GM23338 (cell line): ENCODE data around the gene GNG7. TPM values are rescaled to one million over a fixed set of nuclear protein-coding genes. Genes with fewer than 3 reads are reported as not detected.

Experiments
- ATAC-seq: fragments of 200-7000 bp; cut with Tn5 transposase; 3 replicates; pipeline ENCODE4 v1.9.1; 2020
- DNase-seq: peaks from one replicate; pipeline ENCODE4 v3.0.0-alpha.2; 2015; ENCODE audit warnings: low spot score
- H2AFZ ChIP-seq: fragments of 200-600 bp; sonication (generic); 2 replicates; pipeline ENCODE4 v1.8.0; 2016; ENCODE audit warnings: antibody characterized with exemption, mild to moderate bottlenecking, moderate library complexity
- H3F3A ChIP-seq: fragments of 200-600 bp; sonication (generic); replicated peaks from 2 replicates; pipeline ENCODE4 v1.8.0; 2017; ENCODE audit warnings: antibody characterized with exemption, mixed run types, low read depth
- H3K27ac ChIP-seq: fragments of 200-600 bp; sonication (generic); 2 replicates; pipeline ENCODE4 v1.6.1; 2016; ENCODE audit warnings: low read depth
- H3K27me3 ChIP-seq: fragments of 200-600 bp; sonication (generic); 2 replicates; pipeline ENCODE4 v1.8.0; 2016; ENCODE audit warnings: mild to moderate bottlenecking, mixed run types, moderate library complexity; ENCODE audit not compliant: insufficient read depth
- H3K36me3 ChIP-seq: fragments of 200-600 bp; sonication (generic); 2 replicates; pipeline ENCODE4 v1.8.0; 2016; ENCODE audit warnings: mild to moderate bottlenecking; ENCODE audit not compliant: insufficient read depth
- H3K4me1 ChIP-seq: fragments of 200-600 bp; sonication (generic); 2 replicates; pipeline ENCODE4 v1.8.0; 2016; ENCODE audit warnings: mild to moderate bottlenecking, moderate library complexity; ENCODE audit not compliant: insufficient read depth
- H3K4me2 ChIP-seq: fragments of 200-600 bp; sonication (generic); 2 replicates; pipeline ENCODE4 v1.7.1; 2017; ENCODE audit warnings: mixed run types
- H3K4me3 ChIP-seq: fragments of 200-600 bp; sonication (generic); 2 replicates; pipeline ENCODE4 v1.6.1; 2016; ENCODE audit warnings: mixed run types
- H3K79me2 ChIP-seq: fragments of 200-600 bp; sonication (generic); replicated peaks from 2 replicates; pipeline ENCODE4 v1.8.0; 2017; ENCODE audit warnings: mild to moderate bottlenecking; ENCODE audit not compliant: insufficient read depth
- H3K9me2 ChIP-seq: fragments of 200-600 bp; sonication (generic); 2 replicates; pipeline ENCODE4 v1.8.0; 2017; ENCODE audit not compliant: insufficient read depth
- H4K20me1 ChIP-seq: fragments of 200-600 bp; sonication (generic); replicated peaks from 2 replicates; pipeline ENCODE4 v1.8.0; 2017; ENCODE audit warnings: mild to moderate bottlenecking; ENCODE audit not compliant: insufficient read depth
- H3K27ac Mint-ChIP-seq: 2 replicates; pipeline ENCODE4 v1.8.0; 2020; ENCODE audit warnings: inconsistent platforms, mild to moderate bottlenecking, moderate library complexity, mixed read lengths
- H3K27me3 Mint-ChIP-seq: 3 replicates; pipeline ENCODE4 v1.8.0; 2022; ENCODE audit warnings: low read depth, mild to moderate bottlenecking, moderate library complexity, mixed read lengths, inconsistent platforms; ENCODE audit not compliant: insufficient read depth, poor library complexity
- H3K36me3 Mint-ChIP-seq: 3 replicates; pipeline ENCODE4 v1.8.0; 2021; ENCODE audit warnings: low read depth, mild to moderate bottlenecking, inconsistent platforms, moderate library complexity, mixed read lengths
- H3K4me1 Mint-ChIP-seq: 3 replicates; pipeline ENCODE4 v1.8.0; 2020; ENCODE audit warnings: mild to moderate bottlenecking, inconsistent platforms, mixed read lengths
- H3K4me3 Mint-ChIP-seq: 3 replicates; pipeline ENCODE4 v1.8.0; 2021; ENCODE audit warnings: moderate library complexity, mild to moderate bottlenecking, inconsistent platforms, mixed read lengths
- H3K9me3 Mint-ChIP-seq: 3 replicates; pipeline ENCODE4 v1.8.0; 2020; ENCODE audit warnings: moderate library complexity, mild to moderate bottlenecking, inconsistent platforms, mixed read lengths
- JUNB ChIP-seq: IDR thresholded peaks from one replicate; pipeline ENCODE4 v1.6.1; 2016; ENCODE audit warnings: antibody characterized with exemption; ENCODE audit not compliant: unreplicated experiment
- STAT1 ChIP-seq: IDR thresholded peaks from one replicate; pipeline ENCODE4 v1.6.1; 2016; ENCODE audit warnings: antibody characterized with exemption; ENCODE audit not compliant: unreplicated experiment
- ZNF114 ChIP-seq: fragments of 250-450 bp; sonication (Bioruptor Pico); IDR thresholded peaks from 2 replicates; pipeline ENCODE4 v1.5.0; 2020; ENCODE audit warnings: mild to moderate bottlenecking, moderate library complexity
- polyA plus RNA-seq: library from polyadenylated mRNA; unstranded; fragments of >200 nt; fragmentation: Nextera tagmentation; extraction: Ambion mirVana; gene quantifications from 2 replicates; pipeline ENCODE4 v1.2.1, GENCODE V29; 2016
- total RNA-seq: library from RNA; depleted of rRNA; stranded (reverse); fragments of >200 nt; shearing (Covaris generic); gene quantifications from 2 replicates; pipeline ENCODE4 v1.2.3, GENCODE V29; 2014
- TF ChIP-seq, protein P1 (sequence below): IDR thresholded peaks from one replicate; pipeline ENCODE4 v1.6.1; 2018; ENCODE audit warnings: antibody characterized with exemption; ENCODE audit not compliant: unreplicated experiment
- TF ChIP-seq, protein P2 (sequence below): IDR thresholded peaks from 2 replicates; pipeline ENCODE4 v1.6.1; 2016; ENCODE audit warnings: antibody characterized with exemption
- TF ChIP-seq, protein P3 (sequence below): fragments of 250-450 bp; sonication (Bioruptor Pico); IDR thresholded peaks from 2 replicates; pipeline ENCODE4 v1.5.0; 2020; ENCODE audit warnings: mild to moderate bottlenecking, moderate library complexity

The GNG7 gene
- total and polyA plus RNA-seq, 2 experiments from 2014 or later: 5.1 to 5.4 TPM

DNA sequence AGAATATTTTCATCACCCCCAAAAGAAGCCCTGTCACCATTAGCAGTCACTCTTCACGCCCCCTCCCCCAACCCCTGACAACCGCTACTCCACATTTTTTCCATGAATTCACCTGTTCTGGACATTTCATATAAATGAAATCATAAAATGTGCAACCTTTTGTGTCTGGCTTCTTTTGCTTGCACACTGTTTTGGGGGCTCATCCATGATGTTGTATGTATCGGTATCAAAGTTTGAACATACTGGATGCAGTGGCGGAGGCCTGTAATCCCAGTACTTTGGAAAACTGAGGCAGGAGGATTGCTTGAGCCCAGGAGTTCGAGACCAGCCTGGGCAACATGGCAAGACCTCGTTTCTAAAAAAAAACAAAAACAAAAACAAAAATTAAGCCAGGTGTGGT, 219.4 kb downstream of the GNG7 start (continued):
- TF ChIP-seq, protein P1, sequence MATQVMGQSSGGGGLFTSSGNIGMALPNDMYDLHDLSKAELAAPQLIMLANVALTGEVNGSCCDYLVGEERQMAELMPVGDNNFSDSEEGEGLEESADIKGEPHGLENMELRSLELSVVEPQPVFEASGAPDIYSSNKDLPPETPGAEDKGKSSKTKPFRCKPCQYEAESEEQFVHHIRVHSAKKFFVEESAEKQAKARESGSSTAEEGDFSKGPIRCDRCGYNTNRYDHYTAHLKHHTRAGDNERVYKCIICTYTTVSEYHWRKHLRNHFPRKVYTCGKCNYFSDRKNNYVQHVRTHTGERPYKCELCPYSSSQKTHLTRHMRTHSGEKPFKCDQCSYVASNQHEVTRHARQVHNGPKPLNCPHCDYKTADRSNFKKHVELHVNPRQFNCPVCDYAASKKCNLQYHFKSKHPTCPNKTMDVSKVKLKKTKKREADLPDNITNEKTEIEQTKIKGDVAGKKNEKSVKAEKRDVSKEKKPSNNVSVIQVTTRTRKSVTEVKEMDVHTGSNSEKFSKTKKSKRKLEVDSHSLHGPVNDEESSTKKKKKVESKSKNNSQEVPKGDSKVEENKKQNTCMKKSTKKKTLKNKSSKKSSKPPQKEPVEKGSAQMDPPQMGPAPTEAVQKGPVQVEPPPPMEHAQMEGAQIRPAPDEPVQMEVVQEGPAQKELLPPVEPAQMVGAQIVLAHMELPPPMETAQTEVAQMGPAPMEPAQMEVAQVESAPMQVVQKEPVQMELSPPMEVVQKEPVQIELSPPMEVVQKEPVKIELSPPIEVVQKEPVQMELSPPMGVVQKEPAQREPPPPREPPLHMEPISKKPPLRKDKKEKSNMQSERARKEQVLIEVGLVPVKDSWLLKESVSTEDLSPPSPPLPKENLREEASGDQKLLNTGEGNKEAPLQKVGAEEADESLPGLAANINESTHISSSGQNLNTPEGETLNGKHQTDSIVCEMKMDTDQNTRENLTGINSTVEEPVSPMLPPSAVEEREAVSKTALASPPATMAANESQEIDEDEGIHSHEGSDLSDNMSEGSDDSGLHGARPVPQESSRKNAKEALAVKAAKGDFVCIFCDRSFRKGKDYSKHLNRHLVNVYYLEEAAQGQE: no peak
- TF ChIP-seq, protein P2, sequence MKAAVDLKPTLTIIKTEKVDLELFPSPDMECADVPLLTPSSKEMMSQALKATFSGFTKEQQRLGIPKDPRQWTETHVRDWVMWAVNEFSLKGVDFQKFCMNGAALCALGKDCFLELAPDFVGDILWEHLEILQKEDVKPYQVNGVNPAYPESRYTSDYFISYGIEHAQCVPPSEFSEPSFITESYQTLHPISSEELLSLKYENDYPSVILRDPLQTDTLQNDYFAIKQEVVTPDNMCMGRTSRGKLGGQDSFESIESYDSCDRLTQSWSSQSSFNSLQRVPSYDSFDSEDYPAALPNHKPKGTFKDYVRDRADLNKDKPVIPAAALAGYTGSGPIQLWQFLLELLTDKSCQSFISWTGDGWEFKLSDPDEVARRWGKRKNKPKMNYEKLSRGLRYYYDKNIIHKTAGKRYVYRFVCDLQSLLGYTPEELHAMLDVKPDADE: no peak

DNA sequence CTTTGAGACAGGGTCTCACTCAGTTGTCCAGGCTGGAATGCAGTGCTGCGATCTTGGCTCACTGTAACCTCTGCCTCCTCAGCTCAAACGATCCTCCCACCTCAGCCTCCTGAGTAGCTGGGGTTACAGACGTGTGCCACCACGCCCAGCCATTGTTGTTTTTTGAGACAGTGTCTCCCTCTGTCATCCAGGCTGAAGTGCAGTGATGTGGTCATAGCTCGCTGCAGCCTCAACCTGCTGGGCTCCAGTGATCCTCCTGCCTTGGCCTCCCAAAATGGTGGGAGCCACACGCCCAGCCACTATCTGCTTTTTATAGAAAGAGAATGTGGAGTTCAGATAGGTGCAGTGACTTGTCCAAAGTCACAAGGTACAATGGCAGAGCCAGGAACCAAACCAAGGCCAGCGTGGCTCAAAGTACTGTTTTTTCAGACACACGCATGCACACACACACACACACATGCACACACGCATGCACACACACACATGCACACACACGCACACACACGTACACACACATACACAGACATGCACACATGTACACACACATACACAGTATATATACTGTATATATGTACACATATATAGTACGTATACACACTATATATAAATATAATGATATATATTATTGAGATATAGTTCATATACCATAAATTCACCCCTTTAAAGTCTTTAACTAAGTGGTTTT, 220.0 kb downstream of the GNG7 start:
- ATAC-seq (no peak), DNase-seq (no peak)
- Histone ChIP-seq H3K9me2 (no peaks in the 10 kb centered on the region), H4K20me1 (no peaks in the 10 kb centered on the region; the same call in none of the 2 replicates), H3K36me3 (no peaks in the 10 kb centered on the region), H3K79me2 (no peaks in the 10 kb centered on the region), H3K4me1 (peaks cover 5% of the 10 kb centered on the region; the same call in 1 of the 2 replicates), H2AFZ (no peak overlapping the region), H3K4me3 (no peak overlapping the region), H3K4me2 (no peak overlapping the region), H3K27me3 (peaks cover 39% of the 10 kb centered on the region), H3F3A (0 out of 2 replicates have a peak, but pooled peaks cover 6% of the 10 kb centered on the region), H3K27ac (no peak overlapping the region)
- H3K9me3 Mint-ChIP-seq: peaks cover 30% of the 10 kb centered on the region
- peaks cover 13% of the 10 kb centered on the region for H3K4me1 Mint-ChIP-seq
- H3K4me3 Mint-ChIP-seq: no peak overlapping the region
- peaks cover 37% of the 10 kb centered on the region for H3K27me3 Mint-ChIP-seq
- peaks cover 8% of the 10 kb centered on the region; the same call in 2 of the 3 replicates for H3K36me3 Mint-ChIP-seq
- no peak overlapping the region for H3K27ac Mint-ChIP-seq
- TF ChIP-seq, protein P1: no peak
- TF ChIP-seq ZNF114 (CRISPR knock-in tag): no peak
- TF ChIP-seq, protein P3, sequence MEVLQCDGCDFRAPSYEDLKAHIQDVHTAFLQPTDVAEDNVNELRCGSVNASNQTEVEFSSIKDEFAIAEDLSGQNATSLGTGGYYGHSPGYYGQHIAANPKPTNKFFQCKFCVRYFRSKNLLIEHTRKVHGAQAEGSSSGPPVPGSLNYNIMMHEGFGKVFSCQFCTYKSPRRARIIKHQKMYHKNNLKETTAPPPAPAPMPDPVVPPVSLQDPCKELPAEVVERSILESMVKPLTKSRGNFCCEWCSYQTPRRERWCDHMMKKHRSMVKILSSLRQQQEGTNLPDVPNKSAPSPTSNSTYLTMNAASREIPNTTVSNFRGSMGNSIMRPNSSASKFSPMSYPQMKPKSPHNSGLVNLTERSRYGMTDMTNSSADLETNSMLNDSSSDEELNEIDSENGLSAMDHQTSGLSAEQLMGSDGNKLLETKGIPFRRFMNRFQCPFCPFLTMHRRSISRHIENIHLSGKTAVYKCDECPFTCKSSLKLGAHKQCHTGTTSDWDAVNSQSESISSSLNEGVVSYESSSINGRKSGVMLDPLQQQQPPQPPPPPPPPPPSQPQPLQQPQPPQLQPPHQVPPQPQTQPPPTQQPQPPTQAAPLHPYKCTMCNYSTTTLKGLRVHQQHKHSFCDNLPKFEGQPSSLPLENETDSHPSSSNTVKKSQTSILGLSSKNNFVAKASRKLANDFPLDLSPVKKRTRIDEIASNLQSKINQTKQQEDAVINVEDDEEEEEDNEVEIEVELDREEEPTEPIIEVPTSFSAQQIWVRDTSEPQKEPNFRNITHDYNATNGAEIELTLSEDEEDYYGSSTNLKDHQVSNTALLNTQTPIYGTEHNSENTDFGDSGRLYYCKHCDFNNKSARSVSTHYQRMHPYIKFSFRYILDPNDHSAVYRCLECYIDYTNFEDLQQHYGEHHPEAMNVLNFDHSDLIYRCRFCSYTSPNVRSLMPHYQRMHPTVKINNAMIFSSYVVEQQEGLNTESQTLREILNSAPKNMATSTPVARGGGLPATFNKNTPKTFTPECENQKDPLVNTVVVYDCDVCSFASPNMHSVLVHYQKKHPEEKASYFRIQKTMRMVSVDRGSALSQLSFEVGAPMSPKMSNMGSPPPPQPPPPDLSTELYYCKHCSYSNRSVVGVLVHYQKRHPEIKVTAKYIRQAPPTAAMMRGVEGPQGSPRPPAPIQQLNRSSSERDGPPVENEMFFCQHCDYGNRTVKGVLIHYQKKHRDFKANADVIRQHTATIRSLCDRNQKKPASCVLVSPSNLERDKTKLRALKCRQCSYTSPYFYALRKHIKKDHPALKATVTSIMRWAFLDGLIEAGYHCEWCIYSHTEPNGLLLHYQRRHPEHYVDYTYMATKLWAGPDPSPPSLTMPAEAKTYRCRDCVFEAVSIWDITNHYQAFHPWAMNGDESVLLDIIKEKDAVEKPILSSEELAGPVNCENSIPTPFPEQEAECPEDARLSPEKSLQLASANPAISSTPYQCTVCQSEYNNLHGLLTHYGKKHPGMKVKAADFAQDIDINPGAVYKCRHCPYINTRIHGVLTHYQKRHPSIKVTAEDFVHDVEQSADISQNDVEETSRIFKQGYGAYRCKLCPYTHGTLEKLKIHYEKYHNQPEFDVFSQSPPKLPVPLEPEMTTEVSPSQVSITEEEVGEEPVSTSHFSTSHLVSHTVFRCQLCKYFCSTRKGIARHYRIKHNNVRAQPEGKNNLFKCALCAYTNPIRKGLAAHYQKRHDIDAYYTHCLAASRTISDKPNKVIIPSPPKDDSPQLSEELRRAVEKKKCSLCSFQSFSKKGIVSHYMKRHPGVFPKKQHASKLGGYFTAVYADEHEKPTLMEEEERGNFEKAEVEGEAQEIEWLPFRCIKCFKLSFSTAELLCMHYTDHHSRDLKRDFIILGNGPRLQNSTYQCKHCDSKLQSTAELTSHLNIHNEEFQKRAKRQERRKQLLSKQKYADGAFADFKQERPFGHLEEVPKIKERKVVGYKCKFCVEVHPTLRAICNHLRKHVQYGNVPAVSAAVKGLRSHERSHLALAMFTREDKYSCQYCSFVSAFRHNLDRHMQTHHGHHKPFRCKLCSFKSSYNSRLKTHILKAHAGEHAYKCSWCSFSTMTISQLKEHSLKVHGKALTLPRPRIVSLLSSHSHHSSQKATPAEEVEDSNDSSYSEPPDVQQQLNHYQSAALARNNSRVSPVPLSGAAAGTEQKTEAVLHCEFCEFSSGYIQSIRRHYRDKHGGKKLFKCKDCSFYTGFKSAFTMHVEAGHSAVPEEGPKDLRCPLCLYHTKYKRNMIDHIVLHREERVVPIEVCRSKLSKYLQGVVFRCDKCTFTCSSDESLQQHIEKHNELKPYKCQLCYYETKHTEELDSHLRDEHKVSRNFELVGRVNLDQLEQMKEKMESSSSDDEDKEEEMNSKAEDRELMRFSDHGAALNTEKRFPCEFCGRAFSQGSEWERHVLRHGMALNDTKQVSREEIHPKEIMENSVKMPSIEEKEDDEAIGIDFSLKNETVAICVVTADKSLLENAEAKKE (CRISPR knock-in tag): no peak
- TF ChIP-seq, protein P2: no peak
- TF ChIP-seq STAT1: no peak
- no peak for TF ChIP-seq JUNB
